Common myeloid progenitor, CD34-positive (primary cell): ENCODE data around the gene SMOC2.

Source experiments
- CTCF ChIA-PET: fragments of 350-600 bp; sonication (Branson Sonifier 250); formaldehyde crosslinking; loops from one replicate; lab custom pipeline; 2021; ENCODE audit warnings: antibody characterized with exemption; lab: Charles Lee
- POLR2A ChIA-PET: fragments of 350-600 bp; sonication (Branson Sonifier 250); formaldehyde crosslinking; loops from one replicate; lab custom pipeline; 2021; ENCODE audit warnings: antibody characterized with exemption; lab: Charles Lee
- DNase-seq, 3 donors: peaks; one replicate each; pipeline versions ENCODE4 v3.0.0 to v3.0.0-alpha.2; 2013
- H3K27ac ChIP-seq, 2 experiments: 1 replicate in 1 of 2; 2 replicates in 1 of 2; pipeline ENCODE4 v1.7.0; 2013; ENCODE audit warnings: inconsistent platforms in 2 of 2, low read length in 2 of 2, mild to moderate bottlenecking in 2 of 2, low read depth in 1 of 2, moderate library complexity in 1 of 2; ENCODE audit not compliant: severe bottlenecking in 2 of 2, insufficient read depth in 1 of 2, poor library complexity in 1 of 2
- H3K27me3 ChIP-seq, 5 experiments: replicated peaks in 2 of 5; 1 replicate in 3 of 5; 2 replicates in 2 of 5; pipeline versions ENCODE4 v1.6.1 to v1.7.0; 2013; ENCODE audit warnings: low read length in 4 of 5, mild to moderate bottlenecking in 2 of 5, moderate library complexity in 2 of 5, inconsistent platforms in 1 of 5; ENCODE audit not compliant: insufficient read depth in 5 of 5, control insufficient read depth in 4 of 5
- H3K36me3 ChIP-seq, 4 experiments: 1 replicate in 2 of 4; 2 replicates in 2 of 4; pipeline versions ENCODE4 v1.6.1 to v1.7.0; 2013; ENCODE audit warnings: low read length in 3 of 4, control low read depth in 1 of 4, mild to moderate bottlenecking in 1 of 4; ENCODE audit not compliant: control insufficient read depth in 4 of 4, insufficient read depth in 4 of 4
- H3K4me1 ChIP-seq, 4 experiments: 1 replicate in 3 of 4; 2 replicates in 1 of 4; pipeline versions ENCODE4 v1.6.1 to v1.7.1; 2013; ENCODE audit warnings: low read length in 3 of 4, mild to moderate bottlenecking in 3 of 4, control low read depth in 1 of 4, inconsistent platforms in 1 of 4, moderate library complexity in 1 of 4; ENCODE audit not compliant: control insufficient read depth in 4 of 4, insufficient read depth in 4 of 4; ENCODE audit errors: control extremely low read depth in 1 of 4
- H3K4me3 ChIP-seq, 7 experiments: 1 replicate in 4 of 7; 2 replicates in 3 of 7; pipeline versions ENCODE4 v1.5.1 to v1.7.0; 2013; ENCODE audit warnings: mild to moderate bottlenecking in 7 of 7, low read length in 6 of 7, moderate library complexity in 6 of 7, inconsistent platforms in 2 of 7, low read depth in 2 of 7, control low read depth in 1 of 7; ENCODE audit not compliant: insufficient read depth in 4 of 7, control insufficient read depth in 1 of 7; ENCODE audit errors: extremely low read depth in 1 of 7
- H3K9me3 ChIP-seq, 5 experiments: 1 replicate in 4 of 5; 2 replicates in 1 of 5; pipeline versions ENCODE4 v1.6.1 to v1.7.1; 2013; ENCODE audit warnings: low read length in 4 of 5, mild to moderate bottlenecking in 2 of 5, inconsistent platforms in 1 of 5, low read depth in 1 of 5, moderate library complexity in 1 of 5; ENCODE audit not compliant: control insufficient read depth in 4 of 5, insufficient read depth in 2 of 5; ENCODE audit errors: control extremely low read depth in 1 of 5
- WGBS: methylation state at CpG from one replicate; pipeline ENCODE4 v1.1.5; 2013; ENCODE audit not compliant: insufficient coverage; 5-methylcytosine and 5-hydroxymethylcytosine counted together

Gene SMOC2

DNA sequence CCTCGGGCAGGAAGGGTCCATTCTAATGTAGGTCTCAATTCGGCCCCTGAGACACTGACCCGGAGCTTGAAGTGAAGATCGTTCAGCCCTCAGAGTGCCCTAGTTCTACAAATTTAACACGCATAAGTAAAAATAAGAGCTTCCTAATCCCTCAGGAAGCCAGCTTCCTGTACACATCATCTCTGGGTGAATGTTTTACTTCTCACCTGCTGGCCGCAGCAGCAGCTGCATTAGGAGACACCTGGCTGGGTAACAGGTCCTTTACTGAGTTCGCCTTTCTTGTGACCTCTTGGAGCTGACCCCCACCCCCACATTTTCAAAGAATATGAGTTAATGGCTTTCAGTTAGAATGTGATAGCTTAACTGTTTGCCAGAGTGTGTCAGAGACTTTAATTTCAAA is 165.0 kb downstream of the SMOC2 start:
- Histone ChIP-seq H3K27me3 (peaks cover 0 to 23% (median 0%) of the 10 kb centered on the region in 5 experiments), H3K36me3 (no peaks in the 10 kb centered on the region), H3K27ac (no peak overlapping the region), H3K9me3 (peaks cover 0 to 3% (median 0%) of the 10 kb centered on the region in 5 experiments), H3K4me3 (no peak overlapping the region), H3K4me1 (no peaks in the 10 kb centered on the region)
- ChIA-PET CTCF (interaction anchor here (1.3 kb wide), 1 partner anchor 20 kb away, joined by 4 read pairs; no protein-coding TSS in a partner anchor), POLR2A (no interaction called here)
- 69% methylated on average over 5 of the region's 7 CpGs for WGBS
- no peak for DNase-seq

DNA sequence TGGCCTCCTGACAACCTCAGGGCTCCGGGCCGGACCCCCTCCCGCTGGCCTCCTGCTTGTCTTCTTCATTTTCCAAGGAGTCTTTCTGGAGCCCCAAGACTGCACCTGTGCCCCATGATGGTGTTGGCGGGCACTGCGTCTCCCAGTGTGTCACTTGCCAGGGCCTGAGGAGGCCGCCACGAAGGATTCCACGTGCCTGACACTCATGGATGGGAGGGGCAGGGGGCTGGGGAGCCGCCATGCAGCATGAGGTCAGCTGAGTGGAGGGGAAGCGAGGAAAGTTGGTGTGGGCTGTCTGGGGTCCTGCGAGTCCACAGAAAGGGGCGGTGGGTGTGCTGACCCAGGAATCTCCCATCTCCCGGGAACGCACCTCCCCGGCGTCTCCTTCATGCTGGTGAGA is 165.7 kb downstream of the SMOC2 start:
- CTCF ChIA-PET, result interaction anchor here (1.3 kb wide), 1 partner anchor 21 kb away, joined by 4 read pairs; no protein-coding TSS in a partner anchor
- H3K4me1 ChIP-seq, result no peaks in the 10 kb centered on the region
- no peak overlapping the region for H3K4me3 ChIP-seq
- POLR2A ChIA-PET, result no interaction called here
- H3K27ac ChIP-seq, result no peak overlapping the region
- H3K36me3 ChIP-seq, result no peaks in the 10 kb centered on the region
- no peak for DNase-seq
- peaks cover 0 to 3% (median 0%) of the 10 kb centered on the region in 5 experiments for H3K9me3 ChIP-seq
- peaks cover 0 to 23% (median 0%) of the 10 kb centered on the region in 5 experiments for H3K27me3 ChIP-seq
- WGBS, result 96% methylated on average over 15 of the region's 16 CpGs

DNA sequence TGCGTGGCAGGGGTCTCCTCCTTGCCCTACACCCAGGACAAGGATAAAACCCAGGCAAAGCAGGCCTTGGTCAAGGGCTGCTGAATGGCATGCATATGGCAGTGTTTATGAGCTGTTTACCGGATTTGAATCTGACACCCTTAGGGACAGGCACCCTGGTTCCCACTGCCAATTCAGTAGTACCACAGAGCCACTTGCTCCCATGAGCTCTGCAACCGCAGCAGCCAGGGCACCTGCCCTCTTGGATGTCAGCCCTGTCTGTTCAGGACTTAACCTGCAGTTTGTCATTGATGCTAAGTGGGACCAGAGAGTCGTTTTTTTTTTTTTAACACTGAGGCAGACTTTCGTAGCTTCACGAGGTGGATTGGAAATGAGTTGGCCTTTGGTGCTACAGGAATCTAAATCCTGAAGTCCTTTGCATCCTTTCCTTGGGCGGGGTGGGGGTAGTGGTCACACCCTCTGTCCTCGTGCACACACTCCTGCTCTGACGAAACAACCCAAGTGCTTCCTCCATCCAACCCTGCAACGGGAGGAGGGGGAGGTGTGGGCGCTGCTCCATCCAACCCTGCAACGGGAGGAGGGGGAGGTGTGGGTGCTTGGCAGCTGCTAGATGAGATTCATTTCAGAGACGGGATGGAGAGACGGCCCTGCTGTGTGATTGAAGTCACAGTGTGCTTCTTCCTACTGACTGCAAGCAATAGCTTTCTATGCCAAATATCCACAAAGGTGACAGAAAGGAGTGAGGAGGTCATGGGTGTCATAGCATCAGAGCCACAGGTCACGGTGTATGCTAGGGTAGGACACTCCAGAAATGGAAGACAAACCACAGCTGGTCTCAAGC is 166.5 kb downstream of the SMOC2 start:
- no peak for DNase-seq
- ChIA-PET POLR2A (no interaction called here), CTCF (no interaction called here)
- H3K9me3 ChIP-seq, result peaks cover 0 to 5% (median 1%) of the 10 kb centered on the region in 5 experiments
- peaks cover 0 to 22% (median 0%) of the 10 kb centered on the region in 5 experiments for H3K27me3 ChIP-seq
- WGBS, result 72% methylated on average over 4 of the region's 15 CpGs
- no peaks in the 10 kb centered on the region for H3K4me1 ChIP-seq
- no peaks in the 10 kb centered on the region for H3K36me3 ChIP-seq
- no peak overlapping the region for H3K4me3 ChIP-seq
- H3K27ac ChIP-seq, result no peak overlapping the region

DNA sequence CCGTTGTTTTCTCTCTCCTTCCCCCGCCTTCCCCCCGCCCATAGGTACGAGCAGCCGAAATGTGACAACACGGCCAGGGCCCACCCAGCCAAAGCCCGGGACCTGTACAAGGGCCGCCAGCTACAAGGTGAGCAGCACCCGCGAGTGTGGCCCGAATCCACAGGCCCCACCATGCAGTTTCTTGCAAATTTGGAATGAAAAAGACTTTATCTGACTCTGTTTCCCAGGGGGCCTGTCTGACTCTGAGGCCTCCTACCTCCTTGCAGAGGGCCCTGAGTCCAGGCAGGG is 167.1 kb downstream of the SMOC2 start:
- no peak overlapping the region for H3K27ac ChIP-seq
- peaks cover 0 to 20% (median 0%) of the 10 kb centered on the region in 5 experiments for H3K27me3 ChIP-seq
- WGBS, result 84% methylated on average over 8 of the region's 11 CpGs
- H3K36me3 ChIP-seq, result no peaks in the 10 kb centered on the region
- CTCF ChIA-PET, result no interaction called here
- H3K9me3 ChIP-seq, result peaks cover 0 to 11% (median 4%) of the 10 kb centered on the region in 5 experiments
- no peaks in the 10 kb centered on the region for H3K4me1 ChIP-seq
- POLR2A ChIA-PET, result no interaction called here
- DNase-seq, result no peak
- no peak overlapping the region for H3K4me3 ChIP-seq

DNA sequence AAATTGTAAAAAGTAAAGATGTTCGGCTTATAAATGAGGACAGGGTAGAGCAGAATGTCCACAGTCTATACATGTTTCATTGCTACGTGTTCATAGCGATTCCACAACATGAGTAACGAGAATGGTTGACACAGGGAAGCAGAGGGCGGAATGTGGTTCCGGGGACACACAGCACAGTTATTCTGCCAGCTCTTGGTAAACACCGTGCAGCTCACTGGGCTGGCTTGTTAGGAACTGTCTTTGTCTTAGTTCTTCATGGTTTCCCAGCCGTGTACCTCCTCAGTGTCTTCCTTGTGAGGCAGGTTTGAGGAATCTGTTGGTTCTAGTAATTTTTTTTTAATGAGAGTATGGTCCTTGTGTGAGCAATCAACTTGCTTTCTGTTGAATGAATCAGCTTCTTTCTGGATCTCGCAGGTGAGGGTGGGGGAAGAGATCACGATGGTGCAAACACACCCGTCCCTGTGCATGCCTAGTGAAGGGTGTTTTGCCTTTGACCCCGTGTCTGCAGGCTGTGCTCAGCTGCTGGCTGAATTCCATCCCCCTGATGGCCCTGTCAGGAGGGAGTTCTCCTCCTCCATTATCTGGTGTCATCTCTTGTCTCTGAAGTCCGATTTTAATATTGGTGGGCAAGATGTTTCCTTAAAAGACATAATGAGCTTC is 168.2 kb downstream of the SMOC2 start:
- 89% methylated on average over 13 of the region's 13 CpGs for WGBS
- CTCF ChIA-PET, result no interaction called here

DNA sequence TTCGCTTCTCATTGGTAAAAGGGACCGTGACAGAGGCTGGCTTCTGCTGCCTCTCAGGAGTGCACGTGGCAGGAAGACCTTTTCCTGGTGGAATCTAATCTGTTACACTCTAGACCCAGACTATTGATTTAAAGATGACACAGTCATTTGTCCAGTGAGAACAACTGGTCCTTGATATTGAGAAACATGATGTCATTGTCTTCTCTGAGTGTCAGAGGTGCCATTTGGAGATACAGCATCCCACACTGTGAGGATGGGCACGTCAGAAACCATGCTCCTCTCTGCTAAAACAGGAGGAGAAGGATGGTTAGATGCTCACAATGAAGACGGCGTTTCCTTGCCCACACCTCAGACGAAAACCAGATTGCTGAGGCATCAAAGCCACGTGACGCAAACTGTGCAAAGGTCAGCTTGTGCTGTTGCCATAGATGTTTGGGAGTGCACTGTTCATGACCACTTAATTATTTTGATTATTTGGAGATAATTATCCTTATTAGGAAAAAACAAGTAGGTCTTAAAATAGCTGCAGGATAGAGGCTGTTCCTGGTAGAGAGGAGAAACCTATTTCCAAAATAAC is 169.0 kb downstream of the SMOC2 start:
- 83% methylated on average over 2 of the region's 9 CpGs for WGBS
- Histone ChIP-seq H3K36me3 (no peaks in the 10 kb centered on the region), H3K4me1 (no peaks in the 10 kb centered on the region), H3K27ac (no peak overlapping the region), H3K27me3 (peaks cover 0 to 13% (median 0%) of the 10 kb centered on the region in 5 experiments), H3K9me3 (peaks cover 0 to 15% (median 6%) of the 10 kb centered on the region in 5 experiments), H3K4me3 (no peak overlapping the region)
- ChIA-PET POLR2A (no interaction called here), CTCF (no interaction called here)
- DNase-seq, result no peak

More for the DNA sequence above, 168.2 kb downstream of the SMOC2 start:
- no peaks in the 10 kb centered on the region for H3K36me3 ChIP-seq
- H3K4me3 ChIP-seq, result no peak overlapping the region
- H3K9me3 ChIP-seq, result peaks cover 0 to 15% (median 6%) of the 10 kb centered on the region in 5 experiments
- H3K27ac ChIP-seq, result no peak overlapping the region
- no peaks in the 10 kb centered on the region for H3K4me1 ChIP-seq
- peaks cover 0 to 18% (median 0%) of the 10 kb centered on the region in 5 experiments for H3K27me3 ChIP-seq
- no peak for DNase-seq
- POLR2A ChIA-PET, result no interaction called here
